Left lung (tissue), 10 donors: ENCODE measurements around the gene TPH2. TPM values are rescaled to one million over a fixed set of nuclear protein-coding genes. Genes with fewer than 3 reads are reported as not detected.

Experiments
- ATAC-seq: fragments of 200-7000 bp; cut with Tn5 transposase; one replicate; pipeline ENCODE4 v1.9.1; 2020; ENCODE audit warnings: moderate library complexity
- DNase-seq, 4 donors: peaks; one replicate each; pipeline ENCODE4 v3.0.0-alpha.2; 2013 to 2020
- H3K27ac ChIP-seq, 2 donors: fragments of 200-600 bp; sonication (generic) in 1 of 2; one replicate each; pipeline versions ENCODE4 v1.5.0 to v1.8.0; 2020 to 2021
- H3K27me3 ChIP-seq, 2 donors: fragments of 200-600 bp; sonication (generic) in 1 of 2; one replicate each; pipeline versions ENCODE4 v1.5.0 to v1.8.0; 2020 to 2021
- H3K36me3 ChIP-seq, 2 donors: fragments of 200-600 bp; sonication (generic) in 1 of 2; one replicate each; pipeline versions ENCODE4 v1.5.0 to v1.8.0; 2020 to 2021
- H3K4me1 ChIP-seq, 2 donors: fragments of 200-600 bp; one replicate each; pipeline ENCODE4 v1.8.0; 2021
- H3K4me3 ChIP-seq, 2 donors: fragments of 200-600 bp; sonication (generic) in 1 of 2; one replicate each; pipeline versions ENCODE4 v1.5.0 to v1.8.0; 2020 to 2021; ENCODE audit warnings: mild to moderate bottlenecking in 1 of 2
- H3K9me3 ChIP-seq, 2 donors: fragments of 200-600 bp; sonication (generic) in 1 of 2; one replicate each; pipeline versions ENCODE4 v1.5.0 to v1.8.0; 2020 to 2021
- intact Hi-C, 2 donors: fragments of 100-400 bp; cut with DNase I; formaldehyde crosslinking; loops; one replicate each; pipeline versions ENCODE4 v1.11.2 to v1.14.2; 2022
- polyA plus RNA-seq, 6 donors: library from polyadenylated mRNA; unstranded; fragments of 120-200 nt; gene quantifications; one replicate each; pipeline ENCODE4 v1.2.1, GENCODE V29; 2013; ENCODE audit not compliant: insufficient read length in 6 of 6
- total RNA-seq, 2 donors: library from RNA; stranded (reverse); fragmentation: NEBNext Ultra II Directional; extraction: Animal tissue kit (Norgen Biotek cat#: 25700); gene quantifications; one replicate each; pipeline ENCODE4 v1.2.1, GENCODE V29; 2021
- TF ChIP-seq, protein P1 (sequence below), 2 donors: fragments of 200-600 bp; sonication (generic) in 1 of 2; IDR thresholded peaks; one replicate each; pipeline versions ENCODE4 v1.5.0 to v1.8.0; 2021; ENCODE audit warnings: antibody characterized with exemption in 2 of 2
- donor health status: DM: no; HTN: yes; CAD: no.
- donor health status: DM: no; HTN: no; CAD: no.

Gene TPH2
- total and polyA plus RNA-seq, 8 donors = 0.10 to 0.52 (median 0.25) TPM; not detected in 1

DNA sequence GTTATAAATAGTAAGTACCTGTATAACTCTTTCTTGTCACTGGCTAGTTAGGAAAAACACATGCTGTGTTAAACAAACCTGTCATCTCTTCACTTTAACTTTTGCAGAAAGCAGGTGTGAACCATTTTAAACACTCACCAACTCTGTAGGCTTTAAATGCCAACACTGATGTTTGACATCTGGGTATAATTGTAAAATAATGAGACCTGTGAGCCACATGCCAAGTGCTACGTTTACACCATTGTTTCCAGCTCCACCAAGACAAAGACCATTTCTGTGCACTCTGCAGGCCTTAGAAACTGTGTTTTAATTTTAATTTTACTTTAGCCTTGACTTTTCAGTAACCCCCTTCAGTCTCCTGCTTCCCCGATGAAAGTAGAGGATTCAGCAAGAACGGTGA lies 11.0 kb downstream of the TPH2 start:
- Histone ChIP-seq H3K4me1 (no peaks in the 10 kb centered on the region), H3K27me3 (peaks cover 0 to 15% of the 10 kb centered on the region in 2 donors), H3K9me3 (no peaks in the 10 kb centered on the region), H3K27ac (no peak overlapping the region), H3K4me3 (no peak overlapping the region), H3K36me3 (no peaks in the 10 kb centered on the region)
- DNase-seq (no peak), ATAC-seq (no peak)
- TF ChIP-seq, protein P1, sequence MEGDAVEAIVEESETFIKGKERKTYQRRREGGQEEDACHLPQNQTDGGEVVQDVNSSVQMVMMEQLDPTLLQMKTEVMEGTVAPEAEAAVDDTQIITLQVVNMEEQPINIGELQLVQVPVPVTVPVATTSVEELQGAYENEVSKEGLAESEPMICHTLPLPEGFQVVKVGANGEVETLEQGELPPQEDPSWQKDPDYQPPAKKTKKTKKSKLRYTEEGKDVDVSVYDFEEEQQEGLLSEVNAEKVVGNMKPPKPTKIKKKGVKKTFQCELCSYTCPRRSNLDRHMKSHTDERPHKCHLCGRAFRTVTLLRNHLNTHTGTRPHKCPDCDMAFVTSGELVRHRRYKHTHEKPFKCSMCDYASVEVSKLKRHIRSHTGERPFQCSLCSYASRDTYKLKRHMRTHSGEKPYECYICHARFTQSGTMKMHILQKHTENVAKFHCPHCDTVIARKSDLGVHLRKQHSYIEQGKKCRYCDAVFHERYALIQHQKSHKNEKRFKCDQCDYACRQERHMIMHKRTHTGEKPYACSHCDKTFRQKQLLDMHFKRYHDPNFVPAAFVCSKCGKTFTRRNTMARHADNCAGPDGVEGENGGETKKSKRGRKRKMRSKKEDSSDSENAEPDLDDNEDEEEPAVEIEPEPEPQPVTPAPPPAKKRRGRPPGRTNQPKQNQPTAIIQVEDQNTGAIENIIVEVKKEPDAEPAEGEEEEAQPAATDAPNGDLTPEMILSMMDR (IDR thresholded peaks at IDR 0.05) = no peak
- intact Hi-C loops = no loop called here

DNA sequence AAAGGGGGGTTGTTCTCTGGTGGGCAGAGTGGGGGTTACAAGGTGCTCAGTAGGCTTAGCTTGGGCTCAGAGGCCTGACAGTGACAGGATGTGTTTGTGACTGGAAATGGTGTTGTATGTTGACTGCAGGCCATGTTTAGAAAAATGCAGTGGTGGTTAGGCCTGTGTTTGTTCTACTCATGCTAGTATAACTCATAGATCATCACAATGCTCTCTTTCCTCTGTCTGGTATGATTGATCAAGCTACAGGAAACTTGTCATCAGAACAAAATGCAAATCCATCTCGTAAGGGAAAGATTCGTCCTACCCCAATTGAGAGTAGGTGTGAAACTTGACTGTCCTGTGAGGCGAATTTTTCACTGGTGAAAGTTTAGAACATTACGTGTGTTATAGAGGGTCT lies 11.8 kb downstream of the TPH2 start:
- no peak overlapping the region for H3K4me3 ChIP-seq
- H3K36me3 ChIP-seq = no peaks in the 10 kb centered on the region
- H3K9me3 ChIP-seq = no peaks in the 10 kb centered on the region
- H3K4me1 ChIP-seq = no peaks in the 10 kb centered on the region
- DNase-seq (no peak), ATAC-seq (no peak)
- peaks cover 0 to 15% of the 10 kb centered on the region in 2 donors for H3K27me3 ChIP-seq
- no peak overlapping the region for H3K27ac ChIP-seq
- TF ChIP-seq, protein P1 (IDR thresholded peaks at IDR 0.05) = no peak
- intact Hi-C loops = no loop called here

DNA sequence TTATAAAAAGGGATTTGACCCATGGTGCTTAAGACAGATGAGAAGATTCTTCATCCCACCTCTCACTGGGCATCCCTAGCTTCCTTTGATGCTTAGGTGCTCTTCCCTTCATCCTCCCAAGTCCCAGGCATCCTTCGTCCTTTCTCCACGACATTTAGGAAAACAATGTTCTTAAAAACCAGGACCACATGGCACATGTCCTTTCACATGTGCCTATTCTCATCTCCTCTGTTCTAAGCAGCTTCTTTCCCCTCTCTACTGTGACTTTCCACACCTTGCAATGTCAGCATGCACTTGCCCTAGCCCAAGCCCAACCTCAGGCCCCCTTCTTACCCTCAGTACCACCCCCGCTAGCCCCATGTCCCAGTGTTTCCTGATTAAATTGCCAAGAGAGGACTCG lies 12.2 kb downstream of the TPH2 start:
- Histone ChIP-seq H3K4me1 (no peaks in the 10 kb centered on the region), H3K4me3 (no peak overlapping the region), H3K27me3 (peaks cover 0 to 15% of the 10 kb centered on the region in 2 donors), H3K36me3 (no peaks in the 10 kb centered on the region), H3K9me3 (no peaks in the 10 kb centered on the region), H3K27ac (no peak overlapping the region)
- intact Hi-C loops = no loop called here
- no peak for DNase-seq
- no peak for ATAC-seq
- TF ChIP-seq, protein P1 (IDR thresholded peaks at IDR 0.05) = no peak

DNA sequence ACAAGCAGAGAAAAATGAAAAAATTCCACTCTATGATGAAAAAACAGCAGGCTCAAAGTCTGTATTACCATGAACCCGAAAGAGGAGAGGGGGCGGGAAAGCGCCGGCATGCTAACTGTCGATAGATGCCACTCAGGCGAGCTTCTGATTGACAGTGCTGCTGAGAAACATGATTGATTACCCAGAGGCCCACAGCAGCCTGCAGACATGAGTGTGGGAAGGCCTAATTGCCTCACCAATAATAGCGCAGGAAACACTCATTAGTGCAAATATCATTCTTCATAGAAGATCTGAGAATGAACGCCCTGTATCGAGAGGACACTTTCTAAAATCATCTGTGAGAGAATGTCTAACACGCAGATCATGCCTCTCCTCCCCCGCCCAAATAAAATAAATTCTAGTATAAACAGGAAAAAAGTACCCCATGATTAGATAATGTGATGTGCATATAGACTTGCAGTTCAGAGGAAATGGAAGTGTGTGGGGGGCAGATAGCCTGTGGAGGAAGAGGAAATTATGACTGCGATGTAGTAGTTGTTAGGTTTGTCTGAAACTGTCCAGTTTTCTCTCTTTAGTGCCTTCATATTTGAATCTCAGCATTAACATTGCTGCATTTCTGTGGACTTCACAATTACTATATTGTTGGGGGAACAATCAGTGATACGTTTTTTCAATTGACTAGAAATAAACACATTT lies 15.6 kb downstream of the TPH2 start:
- Histone ChIP-seq H3K36me3 (no peaks in the 10 kb centered on the region), H3K9me3 (no peaks in the 10 kb centered on the region), H3K4me3 (no peak overlapping the region), H3K27me3 (no peaks in the 10 kb centered on the region), H3K4me1 (peaks cover 0 to 8% of the 10 kb centered on the region in 2 donors), H3K27ac (no peak overlapping the region)
- ATAC-seq = no peak
- intact Hi-C loops = no loop called here
- TF ChIP-seq, protein P1 (IDR thresholded peaks at IDR 0.05) = no peak
- DNase-seq = no peak

DNA sequence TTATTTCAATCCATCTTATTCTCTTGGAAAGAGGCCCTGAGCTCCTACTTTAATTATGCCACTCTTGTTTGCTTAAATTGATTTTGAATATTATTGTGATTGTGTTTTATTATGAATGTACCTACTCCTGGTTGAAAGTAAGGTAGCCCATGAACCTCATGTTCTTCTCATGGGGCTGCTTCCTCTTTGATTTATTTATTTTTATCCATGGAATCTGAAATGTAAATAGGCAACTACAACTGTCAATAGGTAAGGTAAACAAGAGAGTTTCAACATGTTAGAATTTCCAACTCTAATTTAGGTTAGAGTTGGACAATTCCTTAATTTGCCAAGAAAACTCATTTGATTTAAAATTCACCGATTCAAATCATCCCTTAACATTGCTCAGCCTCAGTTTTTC lies 16.2 kb downstream of the TPH2 start:
- intact Hi-C loops = no loop called here
- Histone ChIP-seq H3K4me3 (no peak overlapping the region), H3K9me3 (no peaks in the 10 kb centered on the region), H3K27me3 (no peaks in the 10 kb centered on the region), H3K36me3 (no peaks in the 10 kb centered on the region), H3K4me1 (peaks cover 0 to 8% of the 10 kb centered on the region in 2 donors), H3K27ac (no peak overlapping the region)
- ATAC-seq (no peak), DNase-seq (no peak)
- TF ChIP-seq, protein P1 (IDR thresholded peaks at IDR 0.05) = no peak
